HepG2 (cell line): ENCODE data around the gene ZBTB46. TPM values are rescaled to one million over a fixed set of nuclear protein-coding genes. Genes with fewer than 3 reads are reported as not detected.
A peak's percentile ranks its signal among the peaks of the same experiment; 100 is the strongest.

Source experiments
- ATAC-seq: fragments of 200-7000 bp; cut with Tn5 transposase; 3 replicates; pipeline ENCODE4 v1.9.1; 2020; ENCODE audit warnings: mild to moderate bottlenecking, moderate library complexity
- BruUV-seq: library from RNA; stranded (reverse); fragments of 400-500 nt; replicated peaks from 2 replicates; lab custom pipeline; 2021; lab: Mats Ljungman, UMichigan
- CTCF ChIA-PET: fragments of 300-600 bp; formaldehyde crosslinking; extraction: SDS; loops from one replicate; lab custom pipeline; 2021; ENCODE audit warnings: low total read pairs, inconsistent platforms, low intra/inter-chr PET ratio; lab: Yijun Ruan, JAX
- POLR2A ChIA-PET: fragments of 350-600 bp; sonication (Branson Sonifier 250); formaldehyde crosslinking; loops from one replicate; lab custom pipeline; 2020; ENCODE audit warnings: antibody characterized with exemption, inconsistent platforms; lab: Yijun Ruan, JAX
- DNase-seq: peaks from one replicate; pipeline ENCODE4 v3.0.0-alpha.2; 2015; ENCODE audit warnings: low spot score
- FAIRE-seq: peaks from 3 replicates; lab custom pipeline; 2011; peaks lifted over from hg19 to GRCh38; lab: Jason Lieb, UNC
- H2AFZ ChIP-seq: one replicate; pipeline ENCODE4 v1.6.1; 2011; ENCODE audit warnings: low read length, inconsistent platforms
- H3K27ac ChIP-seq: fragments of 300-600 bp; 3 replicates; pipeline ENCODE4 v1.8.0; 2011; ENCODE audit warnings: mixed run types, mild to moderate bottlenecking, mixed read lengths, low read length, inconsistent platforms; ENCODE audit not compliant: insufficient read depth; ENCODE audit errors: extremely low read length
- H3K27me3 ChIP-seq, 2 experiments: fragments of 200-600 bp in 1 of 2; 2 replicates in 1 of 2; 3 replicates in 1 of 2; pipeline versions ENCODE4 v1.6.0 to v1.8.0; 2011; ENCODE audit warnings: low read length in 2 of 2, mild to moderate bottlenecking in 2 of 2, moderate library complexity in 2 of 2, inconsistent platforms in 1 of 2; ENCODE audit not compliant: insufficient read depth in 2 of 2, control insufficient read depth in 1 of 2
- H3K36me3 ChIP-seq, 2 experiments: fragments of 200-600 bp in 1 of 2; replicated peaks in 1 of 2; 2 replicates in 1 of 2; 3 replicates in 1 of 2; pipeline versions ENCODE4 v1.5.1 to v1.8.0; 2011; ENCODE audit warnings: low read length in 2 of 2, inconsistent platforms in 1 of 2; ENCODE audit not compliant: insufficient read depth in 2 of 2, control insufficient read depth in 1 of 2
- H3K4me1 ChIP-seq: 2 replicates; pipeline ENCODE4 v1.5.1; 2012; ENCODE audit warnings: low read length, inconsistent platforms; ENCODE audit not compliant: insufficient read depth
- H3K4me2 ChIP-seq: 2 replicates; pipeline ENCODE4 v1.6.0; 2011; ENCODE audit warnings: low read depth, low read length, inconsistent platforms
- H3K4me3 ChIP-seq, 3 experiments: fragments of 200-600 bp in 1 of 3; sonication (generic), shearing (Covaris generic) in 1 of 3; replicated peaks in 1 of 3; 2 replicates each; pipeline ENCODE4 v1.5.1; 2011 to 2016; ENCODE audit warnings: low read length in 3 of 3, inconsistent platforms in 2 of 3, low read depth in 2 of 3, mild to moderate bottlenecking in 2 of 3, control low read depth in 1 of 3, mixed read lengths in 1 of 3; ENCODE audit not compliant: insufficient read depth in 1 of 3
- H3K79me2 ChIP-seq: one replicate; pipeline ENCODE4 v1.6.1; 2011; ENCODE audit warnings: low read length, inconsistent platforms; ENCODE audit not compliant: insufficient read depth
- H3K9ac ChIP-seq: 2 replicates; pipeline ENCODE4 v1.6.0; 2011; ENCODE audit warnings: mild to moderate bottlenecking, low read depth, low read length, inconsistent platforms; ENCODE audit not compliant: insufficient read depth
- H3K9me3 ChIP-seq: 2 replicates; pipeline ENCODE4 v1.5.1; 2012; ENCODE audit warnings: mild to moderate bottlenecking, low read length
- H4K20me1 ChIP-seq: 2 replicates; pipeline ENCODE4 v1.6.0; 2011; ENCODE audit warnings: inconsistent platforms, mild to moderate bottlenecking, low read length, moderate library complexity; ENCODE audit not compliant: insufficient read depth
- ATF5 ChIP-seq: sonication (generic); formaldehyde crosslinking; IDR thresholded peaks from 2 replicates; pipeline ENCODE4 v1.4.0; 2020; ENCODE audit warnings: mild to moderate bottlenecking, low read depth, missing genetic modification reagents
- SNAPC2 ChIP-seq: sonication (generic); formaldehyde crosslinking; IDR thresholded peaks from 2 replicates; pipeline ENCODE4 v1.8.1; 2022; ENCODE audit warnings: mild to moderate bottlenecking, missing genetic modification reagents
- ZNF3 ChIP-seq: IDR thresholded peaks from 2 replicates; pipeline ENCODE4 v1.7.0; 2017; ENCODE audit warnings: inconsistent platforms
- ZNF768 ChIP-seq: sonication (generic); formaldehyde crosslinking; IDR thresholded peaks from 2 replicates; pipeline ENCODE4 v1.4.0; 2020; ENCODE audit warnings: missing genetic modification reagents
- ZSCAN20 ChIP-seq: sonication (generic); formaldehyde crosslinking; IDR thresholded peaks from 2 replicates; pipeline ENCODE4 v1.4.0; 2020; ENCODE audit warnings: missing genetic modification reagents, mild to moderate bottlenecking, borderline replicate concordance
- ZSCAN29 ChIP-seq: sonication (generic); formaldehyde crosslinking; conservative IDR thresholded peaks from 2 replicates; pipeline ENCODE4 v1.4.0; 2020; ENCODE audit warnings: mild to moderate bottlenecking, missing genetic modification reagents
- WGBS: methylation state at CpG from one replicate; pipeline ENCODE4 v1.1.6; 2017; ENCODE audit warnings: low lambda C conversion rate; 5-methylcytosine and 5-hydroxymethylcytosine counted together
- in situ Hi-C: cut with HindIII; loops from 2 replicates; pipeline ENCODE4 v1.10.0; 2017; ENCODE audit warnings: low pct_unique_long_range_greater_than_20kb; ENCODE audit not compliant: extremely low pct_ligation_motif_present
- intact Hi-C: fragments of 100-400 bp; cut with micrococcal nuclease; formaldehyde crosslinking; loops from one replicate; pipeline ENCODE4 v1.10.0; 2022; ENCODE audit not compliant: unreplicated experiment
- polyA plus RNA-seq, 8 experiments: library from polyadenylated mRNA; depleted of rRNA in 3 of 8; stranded (reverse) in 7 of 8; unstranded in 1 of 8; fragments of >200 nt; fragmentation: Illumina TruSeq in 4 of 8; extraction: Trizol in 4 of 8; gene quantifications; 2 replicates each; pipeline versions ENCODE4 v1.2.1 to v1.2.3, GENCODE V29; 2011 to 2016; ENCODE audit warnings: low read depth in 4 of 8, missing spikeins in 1 of 8, mixed read lengths in 1 of 8; ENCODE audit not compliant: insufficient read depth in 1 of 8
- total RNA-seq, 5 experiments: library from RNA; depleted of rRNA; stranded (reverse); fragments of >200 nt; fragmentation: Illumina TruSeq; extraction: Trizol; gene quantifications; 2 replicates each; pipeline ENCODE4 v1.2.3, GENCODE V29; 2016; ENCODE audit warnings: low read depth in 1 of 5
- TF ChIP-seq, protein P1 (sequence below): sonication (generic); formaldehyde crosslinking; IDR thresholded peaks from 2 replicates; pipeline ENCODE4 v1.4.0; 2020; ENCODE audit warnings: missing genetic modification reagents
- TF ChIP-seq, protein P2 (sequence below), 2 experiments: fragments of 450-650 bp in 1 of 2; sonication (generic) in 1 of 2; formaldehyde crosslinking in 1 of 2; IDR thresholded peaks; 2 replicates each; pipeline versions ENCODE4 v1.6.1 to v1.8.0; 2016 to 2022; ENCODE audit warnings: antibody characterized with exemption in 1 of 2, mild to moderate bottlenecking in 1 of 2, missing genetic modification reagents in 1 of 2

Gene ZBTB46
- total and polyA plus RNA-seq, 2 of the 13 experiments (the other 11 are each of a cell fraction or from before 2014, with no cell fraction given), result 1.6 to 13.5 TPM

GRCh38 chr20:63736893-63737694 is 94.0 kb downstream of the ZBTB46 start (continued):
- TF ChIP-seq, protein P1, sequence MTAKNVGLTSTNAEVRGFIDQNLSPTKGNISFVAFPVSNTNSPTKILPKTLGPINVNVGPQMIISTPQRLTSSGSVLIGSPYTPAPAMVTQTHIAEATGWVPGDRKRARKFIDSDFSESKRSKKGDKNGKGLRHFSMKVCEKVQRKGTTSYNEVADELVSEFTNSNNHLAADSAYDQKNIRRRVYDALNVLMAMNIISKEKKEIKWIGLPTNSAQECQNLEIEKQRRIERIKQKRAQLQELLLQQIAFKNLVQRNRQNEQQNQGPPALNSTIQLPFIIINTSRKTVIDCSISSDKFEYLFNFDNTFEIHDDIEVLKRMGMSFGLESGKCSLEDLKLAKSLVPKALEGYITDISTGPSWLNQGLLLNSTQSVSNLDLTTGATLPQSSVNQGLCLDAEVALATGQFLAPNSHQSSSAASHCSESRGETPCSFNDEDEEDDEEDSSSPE (CRISPR knock-in tag), result peak; percentile 91
- TF ChIP-seq ZSCAN29 (CRISPR knock-in tag) (peak; percentile 21; the same call in 1 of the 2 replicates), ZNF768 (CRISPR knock-in tag) (no peak; the same call in none of the 2 replicates), ZSCAN20 (CRISPR knock-in tag) (no peak), SNAPC2 (CRISPR knock-in tag) (no peak), ZNF3 (no peak), ATF5 (CRISPR knock-in tag) (no peak)

GRCh38 chr20:63735859-63736718 is 95.0 kb downstream of the ZBTB46 start, which contains the start of gene LIME1:
LIME1 (plus strand) TSS chr20:63736664; CDS start chr20:63737550, 886 bp downstream.
- DNase-seq (no peak), FAIRE-seq (no peak), ATAC-seq (no peak)
- no peak within 1 kb of the TSS for H2AFZ ChIP-seq
- H3K27ac ChIP-seq, result peak within 1 kb of the TSS; percentile 93
- POLR2A ChIA-PET, result interaction anchor here (0.7 to 7.3 kb wide), 8 partner anchors 9 to 243 kb away, joined by 3 to 190 read pairs (median 16); partner anchors contain the start of genes ARFRP1, SAMD10, TPD52L2 and ZGPAT
- intact Hi-C loops, result loop anchor here (5.0 kb wide), 1 partner anchor 199 kb away; the partner anchor contains the start of gene PTK6
- BruUV-seq, result no TSS peak
- peak within 1 kb of the TSS; percentile 90 for H3K4me2 ChIP-seq
- peaks cover 33% of the 10 kb centered on the region for H3K79me2 ChIP-seq
- in situ Hi-C loops, result no loop called here
- H3K36me3 ChIP-seq, result peaks cover 30 to 32% of the 10 kb centered on the region in 2 experiments
- CTCF ChIA-PET, result interaction anchor here (2.5 kb wide), 1 partner anchor 29 kb away, joined by 8 read pairs; the partner anchor contains the start of genes ARFRP1 and ZGPAT
- H4K20me1 ChIP-seq, result no peaks in the 10 kb centered on the region
- H3K4me3 ChIP-seq, result peak within 1 kb of the TSS; percentile 46 to 93 (median 85); a peak in 5 of 6 replicates
- no peaks in the 10 kb centered on the region for H3K9me3 ChIP-seq
- peak within 1 kb of the TSS; percentile 72 for H3K9ac ChIP-seq
- peaks cover 41% of the 10 kb centered on the region for H3K4me1 ChIP-seq
- no peaks in the 10 kb centered on the region for H3K27me3 ChIP-seq
- WGBS, result 92% methylated on average over 29 of the region's 31 CpGs
- TF ChIP-seq, protein P2, sequence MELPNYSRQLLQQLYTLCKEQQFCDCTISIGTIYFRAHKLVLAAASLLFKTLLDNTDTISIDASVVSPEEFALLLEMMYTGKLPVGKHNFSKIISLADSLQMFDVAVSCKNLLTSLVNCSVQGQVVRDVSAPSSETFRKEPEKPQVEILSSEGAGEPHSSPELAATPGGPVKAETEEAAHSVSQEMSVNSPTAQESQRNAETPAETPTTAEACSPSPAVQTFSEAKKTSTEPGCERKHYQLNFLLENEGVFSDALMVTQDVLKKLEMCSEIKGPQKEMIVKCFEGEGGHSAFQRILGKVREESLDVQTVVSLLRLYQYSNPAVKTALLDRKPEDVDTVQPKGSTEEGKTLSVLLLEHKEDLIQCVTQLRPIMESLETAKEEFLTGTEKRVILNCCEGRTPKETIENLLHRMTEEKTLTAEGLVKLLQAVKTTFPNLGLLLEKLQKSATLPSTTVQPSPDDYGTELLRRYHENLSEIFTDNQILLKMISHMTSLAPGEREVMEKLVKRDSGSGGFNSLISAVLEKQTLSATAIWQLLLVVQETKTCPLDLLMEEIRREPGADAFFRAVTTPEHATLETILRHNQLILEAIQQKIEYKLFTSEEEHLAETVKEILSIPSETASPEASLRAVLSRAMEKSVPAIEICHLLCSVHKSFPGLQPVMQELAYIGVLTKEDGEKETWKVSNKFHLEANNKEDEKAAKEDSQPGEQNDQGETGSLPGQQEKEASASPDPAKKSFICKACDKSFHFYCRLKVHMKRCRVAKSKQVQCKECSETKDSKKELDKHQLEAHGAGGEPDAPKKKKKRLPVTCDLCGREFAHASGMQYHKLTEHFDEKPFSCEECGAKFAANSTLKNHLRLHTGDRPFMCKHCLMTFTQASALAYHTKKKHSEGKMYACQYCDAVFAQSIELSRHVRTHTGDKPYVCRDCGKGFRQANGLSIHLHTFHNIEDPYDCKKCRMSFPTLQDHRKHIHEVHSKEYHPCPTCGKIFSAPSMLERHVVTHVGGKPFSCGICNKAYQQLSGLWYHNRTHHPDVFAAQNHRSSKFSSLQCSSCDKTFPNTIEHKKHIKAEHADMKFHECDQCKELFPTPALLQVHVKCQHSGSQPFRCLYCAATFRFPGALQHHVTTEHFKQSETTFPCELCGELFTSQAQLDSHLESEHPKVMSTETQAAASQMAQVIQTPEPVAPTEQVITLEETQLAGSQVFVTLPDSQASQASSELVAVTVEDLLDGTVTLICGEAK (IDR thresholded peaks at IDR 0.05), result no peak
- TF ChIP-seq, protein P2 (CRISPR knock-in tag; IDR thresholded peaks at IDR 0.05), result no peak
